Measurements from ENCODE around the gene FLVCR1. TPM values are rescaled to one million over a fixed set of nuclear protein-coding genes. Genes with fewer than 3 reads are reported as not detected.

The FLVCR1 gene
- total and polyA plus RNA-seq, 9 of the 15 experiments (the other 6 are each of a cell fraction or from before 2014, with no cell fraction given): 5.2 to 18.0 (median 12.5) TPM

DNA sequence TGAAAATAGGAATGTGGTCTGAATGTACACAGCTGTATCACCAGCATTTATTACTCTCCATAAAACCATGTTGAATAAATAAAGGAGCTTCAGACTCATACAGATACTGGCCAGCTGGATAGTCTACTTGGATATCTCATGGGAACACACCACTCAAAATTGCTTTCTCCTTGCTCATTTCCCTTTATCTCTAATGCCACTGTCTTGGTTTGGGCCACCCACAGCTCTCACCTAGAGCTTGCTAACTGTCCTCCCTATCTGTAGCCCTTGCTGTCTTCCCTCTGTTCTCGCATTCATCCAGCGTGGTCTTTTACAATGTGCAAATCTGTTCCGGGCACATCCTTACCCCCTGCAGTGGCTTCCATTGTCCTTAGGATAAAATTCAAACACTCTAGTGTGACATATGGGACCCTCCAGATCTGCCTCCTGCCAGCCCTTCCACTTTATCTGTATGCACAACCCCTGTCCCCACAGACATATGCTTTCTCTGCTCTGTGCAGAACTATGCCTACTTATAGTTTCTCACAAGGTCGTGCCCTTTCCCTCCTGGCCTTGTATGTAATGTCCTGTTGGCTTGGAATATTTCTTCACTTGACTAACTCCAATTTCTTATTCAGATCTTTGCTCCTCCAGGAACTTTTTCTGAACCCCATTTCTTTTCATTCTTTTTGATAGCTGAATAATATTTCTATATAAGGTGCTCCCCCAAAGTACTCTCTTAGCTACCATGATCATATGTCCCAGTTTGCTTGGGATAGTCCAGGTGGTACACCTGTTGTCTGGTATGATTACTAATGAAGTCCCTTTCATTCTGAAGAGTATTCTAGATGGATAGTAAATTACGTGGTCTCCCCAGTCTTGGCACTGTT, 2.9 kb downstream of the FLVCR1 start (continued):
- TF ChIP-seq, protein P1, sequence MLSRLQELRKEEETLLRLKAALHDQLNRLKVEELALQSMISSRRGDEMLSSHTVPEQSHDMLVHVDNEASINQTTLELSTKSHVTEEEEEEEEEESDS (CRISPR knock-in tag; IDR thresholded peaks at IDR 0.05): no peak
- peak; percentile 48; the same call in 1 of the 2 replicates for TF ChIP-seq MXI1 (IDR thresholded peaks at IDR 0.05; ENCODE audit: low read depth, low read length)
- TF ChIP-seq LCOR (CRISPR knock-in tag; IDR thresholded peaks at IDR 0.05): peak; percentile 92
- TF ChIP-seq KAT2B (IDR thresholded peaks at IDR 0.05; ENCODE audit: low read depth, low read length): no peak
- TF ChIP-seq, protein P2, sequence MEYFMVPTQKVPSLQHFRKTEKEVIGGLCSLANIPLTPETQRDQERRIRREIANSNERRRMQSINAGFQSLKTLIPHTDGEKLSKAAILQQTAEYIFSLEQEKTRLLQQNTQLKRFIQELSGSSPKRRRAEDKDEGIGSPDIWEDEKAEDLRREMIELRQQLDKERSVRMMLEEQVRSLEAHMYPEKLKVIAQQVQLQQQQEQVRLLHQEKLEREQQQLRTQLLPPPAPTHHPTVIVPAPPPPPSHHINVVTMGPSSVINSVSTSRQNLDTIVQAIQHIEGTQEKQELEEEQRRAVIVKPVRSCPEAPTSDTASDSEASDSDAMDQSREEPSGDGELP (CRISPR knock-in tag; IDR thresholded peaks at IDR 0.05; ENCODE audit: borderline replicate concordance): peak; percentile 90
- TF ChIP-seq CREM (IDR thresholded peaks at IDR 0.05; ENCODE audit: low read depth): peak; percentile 66; the same call in 1 of the 2 replicates
- TF ChIP-seq FOXM1 (IDR thresholded peaks at IDR 0.05; ENCODE audit: low read depth): peak; percentile 95
- no peak for TF ChIP-seq FOXM1 (CRISPR knock-in tag; IDR thresholded peaks at IDR 0.05; ENCODE audit: low read depth)
- TF ChIP-seq, protein P3, sequence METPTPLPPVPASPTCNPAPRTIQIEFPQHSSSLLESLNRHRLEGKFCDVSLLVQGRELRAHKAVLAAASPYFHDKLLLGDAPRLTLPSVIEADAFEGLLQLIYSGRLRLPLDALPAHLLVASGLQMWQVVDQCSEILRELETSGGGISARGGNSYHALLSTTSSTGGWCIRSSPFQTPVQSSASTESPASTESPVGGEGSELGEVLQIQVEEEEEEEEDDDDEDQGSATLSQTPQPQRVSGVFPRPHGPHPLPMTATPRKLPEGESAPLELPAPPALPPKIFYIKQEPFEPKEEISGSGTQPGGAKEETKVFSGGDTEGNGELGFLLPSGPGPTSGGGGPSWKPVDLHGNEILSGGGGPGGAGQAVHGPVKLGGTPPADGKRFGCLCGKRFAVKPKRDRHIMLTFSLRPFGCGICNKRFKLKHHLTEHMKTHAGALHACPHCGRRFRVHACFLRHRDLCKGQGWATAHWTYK (CRISPR knock-in tag; IDR thresholded peaks at IDR 0.05): peak; percentile 57; the same call in 1 of the 2 replicates
- TF ChIP-seq, protein P4, sequence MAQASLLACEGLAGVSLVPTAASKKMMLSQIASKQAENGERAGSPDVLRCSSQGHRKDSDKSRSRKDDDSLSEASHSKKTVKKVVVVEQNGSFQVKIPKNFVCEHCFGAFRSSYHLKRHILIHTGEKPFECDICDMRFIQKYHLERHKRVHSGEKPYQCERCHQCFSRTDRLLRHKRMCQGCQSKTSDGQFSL (CRISPR knock-in tag; IDR thresholded peaks at IDR 0.05): no peak
- TF ChIP-seq, protein P4 (tag; IDR thresholded peaks at IDR 0.05): no peak
- TF ChIP-seq ZNF311 (CRISPR knock-in tag; IDR thresholded peaks at IDR 0.05): peak; percentile 88
- peak; percentile 71 for TF ChIP-seq ETV5 (CRISPR knock-in tag; IDR thresholded peaks at IDR 0.05; ENCODE audit: low read depth)
- peak; percentile 38 for TF ChIP-seq TAF1 (IDR thresholded peaks at IDR 0.05; ENCODE audit: control insufficient read depth, extremely low read depth, insufficient read depth, low read length, severe bottlenecking)
- TF ChIP-seq, protein P5, sequence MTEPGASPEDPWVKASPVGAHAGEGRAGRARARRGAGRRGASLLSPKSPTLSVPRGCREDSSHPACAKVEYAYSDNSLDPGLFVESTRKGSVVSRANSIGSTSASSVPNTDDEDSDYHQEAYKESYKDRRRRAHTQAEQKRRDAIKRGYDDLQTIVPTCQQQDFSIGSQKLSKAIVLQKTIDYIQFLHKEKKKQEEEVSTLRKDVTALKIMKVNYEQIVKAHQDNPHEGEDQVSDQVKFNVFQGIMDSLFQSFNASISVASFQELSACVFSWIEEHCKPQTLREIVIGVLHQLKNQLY (CRISPR knock-in tag; conservative IDR thresholded peaks at IDR 0.05): no peak
- TF ChIP-seq MAFF (IDR thresholded peaks at IDR 0.05; ENCODE audit: low read length): peak; percentile 29
- TF ChIP-seq BRCA1 (IDR thresholded peaks at IDR 0.05): no peak
- no peak for TF ChIP-seq BRCA1 (CRISPR knock-in tag; IDR thresholded peaks at IDR 0.05)
- TF ChIP-seq, protein P6, sequence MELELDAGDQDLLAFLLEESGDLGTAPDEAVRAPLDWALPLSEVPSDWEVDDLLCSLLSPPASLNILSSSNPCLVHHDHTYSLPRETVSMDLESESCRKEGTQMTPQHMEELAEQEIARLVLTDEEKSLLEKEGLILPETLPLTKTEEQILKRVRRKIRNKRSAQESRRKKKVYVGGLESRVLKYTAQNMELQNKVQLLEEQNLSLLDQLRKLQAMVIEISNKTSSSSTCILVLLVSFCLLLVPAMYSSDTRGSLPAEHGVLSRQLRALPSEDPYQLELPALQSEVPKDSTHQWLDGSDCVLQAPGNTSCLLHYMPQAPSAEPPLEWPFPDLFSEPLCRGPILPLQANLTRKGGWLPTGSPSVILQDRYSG (tag; conservative IDR thresholded peaks at IDR 0.05; ENCODE audit: low read depth): peak; percentile 52; the same call in 1 of the 2 replicates
- peak; percentile 99 for TF ChIP-seq TAL1 (IDR thresholded peaks at IDR 0.05)
- TF ChIP-seq SIN3A (IDR thresholded peaks at IDR 0.05; ENCODE audit: borderline replicate concordance in 2 of 2, control insufficient read depth in 1 of 2, low read depth in 2 of 2, low read length in 2 of 2): peak in 1 of 2 experiments; percentile 68; a peak in 2 of 4 replicates
- TF ChIP-seq NR4A1 (CRISPR knock-in tag; IDR thresholded peaks at IDR 0.05): no peak
- TF ChIP-seq NR4A1 (tag; IDR thresholded peaks at IDR 0.05): peak; percentile 83; the same call in 1 of the 2 replicates
